GM20431 (cell line): ENCODE data around the gene PCDH9.

ENCODE experiments used
- in situ Hi-C: fragments of 300-500 bp; cut with MseI, MboI; formaldehyde crosslinking; loops from one replicate; pipeline ENCODE4 v1.15.0; 2020; ENCODE audit warnings: low sequenced_read_pairs; ENCODE audit not compliant: unreplicated experiment

The PCDH9 gene

GRCh38 chr13:66704110-66704509, 526.0 kb downstream of the PCDH9 start:
- in situ Hi-C loops: no loop called here

- in situ Hi-C loops: no loop called here
Measured at GRCh38 chr13:66703597-66703996, 526.5 kb downstream of the PCDH9 start.

DNA sequence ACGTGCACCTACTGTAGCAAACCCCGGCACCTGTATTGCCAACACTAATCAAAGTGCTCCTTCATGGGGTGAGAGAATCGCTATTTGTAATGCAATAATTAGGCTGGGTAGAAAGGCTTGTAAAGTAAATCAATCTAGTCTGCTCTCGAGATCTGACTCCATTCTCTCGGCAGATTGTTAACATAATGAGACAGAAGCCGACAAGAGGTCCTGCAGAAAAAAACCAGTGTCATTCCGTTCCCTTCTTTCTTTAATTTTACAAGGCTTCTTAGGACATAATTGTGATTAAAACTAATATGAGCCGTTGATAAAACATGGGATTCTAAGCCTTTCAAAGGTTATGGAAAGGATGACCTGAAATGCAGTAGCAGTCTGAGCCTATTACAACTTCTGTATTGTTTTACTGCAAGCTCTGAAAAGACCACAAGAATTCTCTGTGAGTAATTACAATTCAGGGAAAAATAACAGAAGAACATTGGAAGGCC, 530.0 kb downstream of the PCDH9 start:
- in situ Hi-C loops: no loop called here

GRCh38 chr13:66693656-66694055, 536.5 kb downstream of the PCDH9 start:
- in situ Hi-C loops: no loop called here

DNA sequence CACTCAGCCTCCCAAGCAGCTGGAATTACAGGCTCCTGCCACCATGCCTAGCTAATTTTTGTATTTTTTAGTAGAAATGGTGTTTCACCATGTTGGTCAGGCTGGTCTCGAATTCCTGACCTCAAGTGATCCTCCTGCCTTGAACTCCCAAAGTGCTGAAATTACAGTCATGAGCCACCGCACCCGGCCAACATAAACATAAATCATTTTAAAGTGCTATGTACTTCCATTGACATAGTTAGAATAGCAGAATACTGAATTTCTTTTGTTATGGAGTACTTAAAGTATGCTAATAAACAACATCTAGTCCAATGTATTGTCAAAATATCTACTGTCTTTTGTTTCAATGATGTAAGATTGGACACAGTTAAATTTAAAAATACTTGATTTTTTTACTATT, 539.0 kb downstream of the PCDH9 start:
- in situ Hi-C loops: no loop called here

- in situ Hi-C loops: no loop called here
Measured at GRCh38 chr13:66689628-66690027, 540.5 kb downstream of the PCDH9 start.

GRCh38 chr13:66689037-66689619, 541.0 kb downstream of the PCDH9 start:
- in situ Hi-C loops: no loop called here

GRCh38 chr13:66681403-66681802, 548.7 kb downstream of the PCDH9 start:
- in situ Hi-C loops: no loop called here

GRCh38 chr13:66680031-66680430, 550.1 kb downstream of the PCDH9 start:
- in situ Hi-C loops: no loop called here

DNA sequence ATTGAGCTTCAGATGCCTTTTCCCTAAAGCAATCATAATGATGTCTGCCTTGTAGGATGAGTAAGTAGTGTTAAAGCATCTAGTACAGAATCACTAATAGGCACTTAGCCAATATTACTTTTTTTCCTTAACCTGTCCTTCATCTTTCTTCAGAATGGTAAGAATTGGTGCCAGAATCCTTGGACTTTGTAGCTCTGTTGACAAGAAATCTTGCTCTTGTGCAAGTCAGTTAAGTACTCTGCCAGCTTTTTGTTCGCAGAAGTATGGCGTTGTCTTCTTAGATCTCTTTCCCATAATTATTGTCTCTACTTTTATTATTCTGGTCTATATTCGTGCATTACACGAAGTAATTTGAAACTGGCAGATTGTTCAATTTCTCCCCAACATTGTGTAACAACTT, 554.5 kb downstream of the PCDH9 start:
- in situ Hi-C loops: no loop called here

GRCh38 chr13:66673401-66673800, 556.7 kb downstream of the PCDH9 start:
- in situ Hi-C loops: no loop called here

- in situ Hi-C loops: no loop called here
Measured at GRCh38 chr13:66665991-66666390, 564.1 kb downstream of the PCDH9 start.

DNA sequence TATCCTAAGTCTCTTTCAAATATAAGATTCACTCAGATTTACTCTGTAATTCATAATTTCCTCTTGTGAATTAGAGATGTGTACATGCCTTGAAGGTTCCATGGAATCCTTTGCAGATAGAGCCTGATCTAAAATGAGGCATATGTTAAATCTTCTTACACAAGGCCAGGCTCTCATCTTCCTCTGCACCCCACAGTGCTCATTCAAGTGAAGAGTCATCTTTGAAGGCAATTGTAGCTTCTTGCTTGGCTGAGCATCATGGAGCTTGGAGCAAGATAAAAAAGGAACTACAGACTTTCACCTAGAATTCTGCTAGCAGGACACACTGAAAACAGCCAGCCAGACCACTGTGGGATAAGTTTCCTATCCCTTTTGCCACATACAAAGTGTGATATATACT, 566.4 kb downstream of the PCDH9 start:
- in situ Hi-C loops: no loop called here

GRCh38 chr13:66663206-66663605, 566.9 kb downstream of the PCDH9 start:
- in situ Hi-C loops: no loop called here

- in situ Hi-C loops: no loop called here
Measured at GRCh38 chr13:66661336-66661735, 568.8 kb downstream of the PCDH9 start.

DNA sequence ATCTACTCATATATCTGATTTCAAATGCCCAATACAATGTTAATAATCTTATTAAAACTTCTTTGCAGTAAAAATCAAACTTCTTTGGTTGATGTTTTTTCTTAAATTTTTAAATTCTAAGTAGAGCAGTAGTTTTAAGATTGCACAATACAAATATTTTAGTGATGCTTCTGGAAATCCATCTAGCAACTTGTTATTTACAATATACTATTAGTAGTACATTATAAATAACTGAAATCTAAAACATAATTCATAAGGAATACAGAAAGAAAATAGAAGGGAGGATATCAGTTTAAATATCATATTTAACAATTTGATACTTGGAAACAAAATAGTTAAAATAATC, 569.7 kb downstream of the PCDH9 start:
- in situ Hi-C loops: no loop called here

DNA sequence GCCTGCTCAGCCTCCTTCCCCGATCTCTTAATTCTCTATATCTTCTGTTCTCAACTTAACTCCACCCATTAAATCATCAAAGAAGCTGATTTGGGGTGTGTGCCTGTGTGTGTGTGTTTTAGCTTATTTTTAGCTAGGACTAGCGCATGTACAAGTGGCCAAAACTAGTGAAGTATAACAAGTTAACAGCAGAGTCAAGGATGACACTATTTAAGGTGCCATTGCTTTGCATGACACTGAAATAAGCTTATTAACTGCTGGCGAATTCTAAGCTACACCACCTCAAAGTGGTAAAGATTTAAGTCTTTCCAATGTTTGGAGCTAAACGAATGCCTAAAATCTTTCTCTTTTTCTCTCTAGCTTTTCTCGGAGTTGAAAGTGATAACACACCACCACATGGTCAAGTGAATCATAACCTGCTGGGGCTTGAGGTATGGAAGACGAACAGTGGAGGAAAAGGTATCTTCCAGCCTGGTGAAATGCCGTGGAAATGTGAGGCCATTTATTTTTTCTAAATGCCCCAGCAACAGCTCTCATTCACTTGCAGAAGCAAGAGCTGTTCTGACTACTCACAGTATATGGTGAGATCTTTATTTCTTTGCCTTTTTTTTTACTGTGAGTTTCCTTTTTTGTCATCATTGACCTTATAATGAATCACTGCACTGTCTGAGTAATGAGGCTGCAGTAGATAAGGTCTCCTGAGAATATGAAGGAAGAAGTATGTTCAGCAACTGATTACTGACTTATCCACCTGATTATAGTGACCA, 570.3 kb downstream of the PCDH9 start:
- in situ Hi-C loops: no loop called here

DNA sequence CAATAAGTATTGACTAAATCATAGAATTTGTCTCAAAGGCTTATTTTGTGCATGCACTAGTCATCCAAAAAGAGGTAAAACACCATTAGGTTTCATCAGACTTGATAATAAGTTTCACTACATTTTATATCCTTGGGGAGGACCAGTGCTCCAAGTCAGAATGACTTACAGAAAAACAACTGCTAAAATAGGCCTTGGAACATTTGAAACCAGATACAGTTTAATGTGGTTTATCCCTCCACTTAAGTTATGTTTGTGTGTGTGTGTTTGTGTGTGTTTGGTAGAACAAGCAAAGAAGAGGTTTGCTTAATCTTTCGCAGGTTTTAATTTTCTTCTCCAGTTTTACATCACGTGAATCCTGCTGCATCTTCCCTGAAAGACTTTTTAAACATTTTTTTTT, 570.9 kb downstream of the PCDH9 start:
- in situ Hi-C loops: no loop called here

- in situ Hi-C loops: no loop called here
Measured at GRCh38 chr13:66657165-66657881, 572.8 kb downstream of the PCDH9 start.

DNA sequence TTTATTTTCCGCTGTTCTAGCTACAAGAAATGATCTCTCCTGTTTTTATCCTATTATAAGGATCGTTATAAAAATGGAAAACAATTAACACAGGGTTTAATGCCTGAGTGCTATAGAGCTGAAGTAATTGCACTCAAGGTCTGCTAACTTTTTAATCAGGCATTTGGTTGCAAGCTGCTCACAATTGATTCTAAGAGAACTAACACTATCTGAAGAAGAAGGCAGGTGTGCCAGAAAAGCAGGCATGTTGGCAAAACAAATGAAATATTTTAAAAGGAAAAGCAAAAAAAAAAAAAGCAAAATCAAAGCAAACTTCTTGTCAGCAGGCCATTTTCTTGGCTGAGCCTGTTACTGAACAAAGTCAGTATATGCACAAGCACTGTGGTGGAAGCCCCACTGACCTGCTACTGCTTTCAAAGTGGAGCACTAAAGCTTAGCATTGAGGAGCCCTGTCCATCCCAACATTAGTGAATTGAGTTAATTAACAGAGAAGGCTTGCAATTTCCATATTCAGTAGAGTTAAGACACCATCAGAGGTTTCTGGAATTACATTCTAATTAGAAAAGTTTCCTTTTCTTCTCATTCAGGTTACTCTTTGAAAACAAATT, 574.2 kb downstream of the PCDH9 start:
- in situ Hi-C loops: no loop called here
